Upper lobe of left lung (tissue), 6 donors: Measurements from ENCODE around the gene CD274. TPM values are rescaled to one million over a fixed set of nuclear protein-coding genes. Genes with fewer than 3 reads are reported as not detected.
"Not testable (repeated sequence)": the region's sequence is repeated elsewhere in the genome, so short reads cannot be mapped to it uniquely, and the experiment has no call there.

ENCODE experiments used
- ATAC-seq, 2 donors: fragments of 200-7000 bp; cut with Tn5 transposase; one replicate each; pipeline ENCODE4 v1.9.1; 2022; ENCODE audit warnings: mild to moderate bottlenecking in 2 of 2, moderate library complexity in 2 of 2; ENCODE audit not compliant: low FRiP score in 2 of 2
- DNase-seq, 2 donors: peaks; one replicate each; pipeline ENCODE4 v3.0.0-alpha.2; 2019 to 2020
- H3K27ac ChIP-seq, 4 donors: fragments of 200-600 bp; sonication (generic); one replicate each; pipeline ENCODE4 v1.5.1; 2016 to 2019
- H3K27me3 ChIP-seq, 4 donors: fragments of 200-600 bp; sonication (generic); one replicate each; pipeline ENCODE4 v1.5.1; 2017 to 2019
- H3K36me3 ChIP-seq, 4 donors: fragments of 200-600 bp; sonication (generic); one replicate each; pipeline ENCODE4 v1.5.1; 2016 to 2019
- H3K4me1 ChIP-seq, 4 donors: fragments of 200-600 bp; sonication (generic); one replicate each; pipeline ENCODE4 v1.5.1; 2018 to 2019
- H3K4me3 ChIP-seq, 4 donors: fragments of 200-600 bp; sonication (generic); one replicate each; pipeline ENCODE4 v1.5.1; 2017 to 2019; ENCODE audit warnings: mild to moderate bottlenecking in 2 of 4, moderate library complexity in 1 of 4
- H3K9me3 ChIP-seq, 4 donors: fragments of 200-600 bp; sonication (generic); one replicate each; pipeline ENCODE4 v1.5.1; 2018 to 2019
- CTCF ChIP-seq, 6 experiments: fragments of 450-650 bp in 4 of 6; fragments of 200-600 bp in 2 of 6; sonication (generic) in 2 of 6; IDR thresholded peaks; one replicate each; pipeline ENCODE4 v1.5.1; 2016 to 2019; ENCODE audit warnings: antibody characterized with exemption in 6 of 6
- EP300 ChIP-seq, 4 donors: sonication (generic); formaldehyde crosslinking; IDR thresholded peaks; one replicate each; pipeline ENCODE4 v1.5.1; 2017; ENCODE audit warnings: antibody characterized with exemption in 4 of 4, control low read depth in 2 of 4
- POLR2A ChIP-seq, 4 donors: fragments of 450-650 bp; IDR thresholded peaks; one replicate each; pipeline ENCODE4 v1.5.1; 2016 to 2017; ENCODE audit warnings: antibody characterized with exemption in 4 of 4, mild to moderate bottlenecking in 2 of 4
- POLR2AphosphoS5 ChIP-seq, 2 donors: sonication (generic); formaldehyde crosslinking; IDR thresholded peaks; one replicate each; pipeline ENCODE4 v1.5.1; 2017; ENCODE audit warnings: antibody characterized with exemption in 2 of 2
- WGBS, 2 donors: methylation state at CpG; one replicate each; pipeline ENCODE4 v1.1.5; 2017 to 2018; 5-methylcytosine and 5-hydroxymethylcytosine counted together
- total RNA-seq, 6 donors: library from RNA; depleted of rRNA in 4 of 6; stranded (reverse); fragments of >200 nt in 4 of 6; gene quantifications; one replicate each; pipeline versions ENCODE4 v1.1.0 to v1.2.1, GENCODE V29; 2016 to 2021
- donor health status: DM: no; HTN: no; CAD: no; lungs with moderate emphysema.
- donor health status: DM: no; HTN: yes; CAD: no; lungs with severe emphysema.

CD274 gene
- total RNA-seq, 6 donors from 2014 or later, result 11.6 to 20.8 (median 14.4) TPM

- no peak for DNase-seq
- no peak overlapping the region for H3K27ac ChIP-seq
- H3K27me3 ChIP-seq, result no peaks in the 10 kb centered on the region
- H3K36me3 ChIP-seq, result peaks cover 0 to 6% (median 0%) of the 10 kb centered on the region in 4 donors
- TF ChIP-seq CTCF (IDR thresholded peaks at IDR 0.05), result no peak
- TF ChIP-seq EP300 (IDR thresholded peaks at IDR 0.05), result no peak
- no peak for TF ChIP-seq POLR2AphosphoS5 (IDR thresholded peaks at IDR 0.05)
- no peak for TF ChIP-seq POLR2A (IDR thresholded peaks at IDR 0.05)
- H3K9me3 ChIP-seq, result no peaks in the 10 kb centered on the region
- H3K4me1 ChIP-seq, result peaks cover 6 to 25% (median 18%) of the 10 kb centered on the region in 4 donors
- ATAC-seq, result no peak
- 72 to 83% methylated on average over 3 of the region's 3 CpGs for WGBS, 2 donors
- no peak overlapping the region for H3K4me3 ChIP-seq
Observed at GRCh38 chr9:5440426-5440825, 9.9 kb upstream of the CD274 start.

DNA sequence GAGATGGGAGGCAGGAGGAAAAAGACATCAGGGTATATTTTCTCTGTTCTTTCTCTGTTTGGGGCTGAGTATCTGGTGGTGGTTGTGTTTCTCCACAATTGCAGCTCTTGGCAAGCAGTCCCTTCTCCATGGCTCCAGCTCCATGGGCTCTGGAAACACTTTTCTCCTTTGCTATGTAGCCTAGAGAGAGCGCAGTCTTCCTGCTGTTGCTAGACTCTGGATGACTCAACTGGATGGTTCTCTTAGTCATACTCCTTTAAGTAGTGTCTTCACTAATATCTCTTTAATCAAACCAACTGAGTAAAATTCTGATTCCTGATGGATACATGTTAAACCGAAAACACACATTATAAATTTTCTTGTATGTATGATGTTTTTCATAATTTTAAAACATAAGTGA, 9.3 kb upstream of the CD274 start:
- H3K27me3 ChIP-seq, result no peaks in the 10 kb centered on the region
- no peak for TF ChIP-seq POLR2A (IDR thresholded peaks at IDR 0.05)
- no peak for TF ChIP-seq EP300 (IDR thresholded peaks at IDR 0.05)
- TF ChIP-seq POLR2AphosphoS5 (IDR thresholded peaks at IDR 0.05), result no peak
- TF ChIP-seq CTCF (IDR thresholded peaks at IDR 0.05), result no peak
- ATAC-seq, result no peak
- no peak overlapping the region for H3K4me3 ChIP-seq
- H3K9me3 ChIP-seq, result no peaks in the 10 kb centered on the region
- peaks cover 0 to 2% (median 0%) of the 10 kb centered on the region in 4 donors for H3K36me3 ChIP-seq
- H3K27ac ChIP-seq, result no peak overlapping the region
- 87 to 91% methylated on average over 2 of the region's 2 CpGs for WGBS, 2 donors
- DNase-seq, result no peak
- H3K4me1 ChIP-seq, result peaks cover 6 to 23% (median 17%) of the 10 kb centered on the region in 4 donors

DNA sequence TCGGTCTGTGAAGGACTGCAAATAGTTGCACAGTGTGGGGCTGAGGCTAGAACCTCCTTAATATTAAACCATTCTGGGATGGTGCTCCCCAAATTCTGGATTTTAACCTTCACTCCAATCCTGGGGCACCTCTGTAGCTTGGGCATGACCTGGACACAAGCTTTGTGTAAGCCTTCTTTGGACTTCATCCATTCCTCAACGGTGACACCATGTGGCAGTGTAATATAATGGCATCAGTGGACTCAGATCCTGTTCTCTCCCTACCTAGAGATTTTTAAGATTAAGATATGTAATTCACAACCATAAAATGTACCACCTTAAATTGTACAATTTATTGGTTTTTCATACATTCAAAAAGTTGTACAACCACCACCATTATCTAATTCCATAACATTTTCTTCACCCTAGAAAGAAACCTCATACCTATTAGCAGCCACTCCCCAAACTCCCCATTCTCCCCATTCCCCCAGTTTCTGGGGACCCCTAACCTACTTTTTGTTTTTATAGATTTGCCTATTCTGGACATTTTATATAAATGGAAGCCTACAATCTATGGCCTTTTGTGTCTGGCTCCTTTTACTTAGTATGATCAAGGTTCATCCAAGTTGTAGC, 7.8 kb upstream of the CD274 start:
- ATAC-seq (no peak), DNase-seq (peak in 1 of 2 donors; percentile 53)
- no peak overlapping the region for H3K4me3 ChIP-seq
- H3K4me1 ChIP-seq, result peaks cover 6 to 12% (median 7%) of the 10 kb centered on the region in 4 donors
- H3K36me3 ChIP-seq, result no peaks in the 10 kb centered on the region
- no peaks in the 10 kb centered on the region for H3K27me3 ChIP-seq
- TF ChIP-seq CTCF (IDR thresholded peaks at IDR 0.05) (peak; percentile 28 to 62 (median 49)), POLR2AphosphoS5 (IDR thresholded peaks at IDR 0.05) (no peak)
- H3K9me3 ChIP-seq, result no peaks in the 10 kb centered on the region
- H3K27ac ChIP-seq, result no peak overlapping the region
- WGBS, 2 donors, result 48 to 51% methylated on average over 2 of the region's 2 CpGs

DNA sequence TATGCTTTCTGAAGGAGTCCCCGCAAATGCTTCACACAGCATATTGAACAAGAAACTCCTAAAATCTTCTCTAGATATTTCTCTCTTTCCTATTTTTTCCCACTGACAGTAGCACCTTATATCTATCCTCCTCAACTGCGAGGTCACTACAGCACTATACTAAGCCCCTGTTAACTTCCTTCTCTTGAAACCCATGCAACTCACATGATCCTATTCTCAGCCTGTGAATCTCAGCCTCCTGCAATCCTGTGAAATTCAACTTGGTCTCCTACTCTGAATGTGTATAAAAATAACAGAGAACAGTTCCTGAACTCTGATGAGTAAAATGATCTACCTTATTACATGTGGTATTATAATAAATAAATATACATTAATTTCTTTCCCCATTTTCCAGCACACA, 6.5 kb upstream of the CD274 start:
- DNase-seq (no peak), ATAC-seq (no peak)
- Histone ChIP-seq H3K9me3 (no peaks in the 10 kb centered on the region), H3K4me3 (no peak overlapping the region), H3K36me3 (no peaks in the 10 kb centered on the region), H3K4me1 (peaks cover 0 to 2% (median 0%) of the 10 kb centered on the region in 4 donors), H3K27me3 (no peaks in the 10 kb centered on the region), H3K27ac (no peak overlapping the region)
- WGBS, 2 donors, result 71 to 78% methylated on average over 2 of the region's 2 CpGs
- TF ChIP-seq POLR2AphosphoS5 (IDR thresholded peaks at IDR 0.05) (no peak), EP300 (IDR thresholded peaks at IDR 0.05) (no peak), CTCF (IDR thresholded peaks at IDR 0.05) (no peak), POLR2A (IDR thresholded peaks at IDR 0.05) (no peak)

- H3K36me3 ChIP-seq, H3K4me3 ChIP-seq, DNase-seq, H3K9me3 ChIP-seq, ATAC-seq, H3K27ac ChIP-seq, H3K27me3 ChIP-seq: not testable (repeated sequence)
- peaks cover 6 to 10% (median 9%) of the 10 kb centered on the region in 4 donors for H3K4me1 ChIP-seq
- 87 to 88% methylated on average over 4 of the region's 4 CpGs for WGBS, 2 donors
Observed at GRCh38 chr9:5445096-5445495, 5.2 kb upstream of the CD274 start.
